ENCODE results near the gene SH3RF3.

GRCh38 chr2:109348671-109349502 lies 219.9 kb downstream of the SH3RF3 start:
- TF ChIP-seq CTCF (IDR thresholded peaks at IDR 0.05): no peak
- no peak for TF ChIP-seq TCF7L2 (IDR thresholded peaks at IDR 0.05; ENCODE audit: low read depth, low read length)
- TF ChIP-seq REST (IDR thresholded peaks at IDR 0.05; ENCODE audit: insufficient read depth in 1 of 2, low read depth in 2 of 2, low read length in 1 of 2): no peak

Data from Panc1 (cell line).